ENCODE results near the gene MS4A13. TPM values are rescaled to one million over a fixed set of nuclear protein-coding genes. Genes with fewer than 3 reads are reported as not detected.

MS4A13 gene
- total and polyA plus RNA-seq, 2 of the 8 experiments (the other 6 are each of a cell fraction or from before 2014, with no cell fraction given) = not detected

DNA sequence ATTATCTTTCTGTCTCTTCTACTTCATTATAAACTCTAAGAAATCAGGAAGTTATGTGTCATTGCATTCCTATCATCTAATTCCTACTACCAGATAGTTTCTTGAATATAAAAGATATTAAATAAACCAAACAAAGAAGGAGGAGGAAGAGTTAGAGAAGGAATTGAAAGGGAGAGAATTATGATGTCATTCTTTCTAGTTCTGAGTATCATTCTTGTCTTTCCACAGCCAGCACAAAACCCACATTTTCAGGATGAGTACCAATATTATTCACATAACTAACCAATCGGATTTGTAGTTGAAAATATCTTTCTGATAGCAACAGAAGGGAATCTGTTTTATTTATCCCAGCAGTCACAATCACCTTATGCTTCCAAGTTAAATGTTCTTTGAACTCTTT lies 13.3 kb downstream of the MS4A13 start:
- Histone ChIP-seq H3K79me2 (ENCODE audit: control insufficient read depth in 1 of 2, insufficient read depth in 2 of 2, low read length in 2 of 2) (no peaks in the 10 kb centered on the region), H4K8ac (ENCODE audit: extremely low read depth, insufficient read depth, low read length) (no peak overlapping the region), H4K5ac (ENCODE audit: insufficient read length, low read depth, low read length) (no peak overlapping the region), H3K9ac (replicated peaks in 1 of 4; ENCODE audit: extremely low read depth in 1 of 4, low read depth in 3 of 4, low read length in 3 of 4) (no peak overlapping the region), H3K18ac (ENCODE audit: extremely low read depth, low read length) (no peak overlapping the region), H2BK5ac (ENCODE audit: low read depth, low read length) (no peak overlapping the region), H3K27ac (ENCODE audit: low read depth, low read length) (no peak overlapping the region), H3K27me3 (replicated peaks in 1 of 4; ENCODE audit: control insufficient read depth in 3 of 4, extremely low read depth in 1 of 4, insufficient read depth in 3 of 4, low read length in 3 of 4) (no peaks in the 10 kb centered on the region), H3K14ac (ENCODE audit: insufficient read length) (no peak overlapping the region), H3K9me3 (ENCODE audit: insufficient read depth in 2 of 2, low read depth in 1 of 2, low read length in 1 of 2) (peaks cover 10 to 15% of the 10 kb centered on the region in 2 experiments; a peak in 2 of 4 replicates), H2BK12ac (ENCODE audit: low read depth, low read length) (no peak overlapping the region), H3K36me3 (ENCODE audit: control insufficient read depth in 2 of 4, insufficient read depth in 4 of 4, low read length in 3 of 4) (no peaks in the 10 kb centered on the region; a peak in 1 of 8 replicates), H2BK120ac (replicated peaks; ENCODE audit: low read depth, low read length) (no peak overlapping the region), H2AFZ (ENCODE audit: low read length) (no peak overlapping the region), H3K4me3 (ENCODE audit: extremely low read depth in 1 of 4, insufficient read depth in 2 of 4, low read depth in 3 of 4, low read length in 4 of 4) (no peak overlapping the region), H4K91ac (replicated peaks; ENCODE audit: insufficient read length, low read length) (no peak overlapping the region), H2BK15ac (ENCODE audit: low read length) (no peak overlapping the region), H2AK5ac (ENCODE audit: low read depth, low read length) (no peak overlapping the region), H3K4ac (replicated peaks; ENCODE audit: insufficient read length, low read depth, low read length) (no peak overlapping the region), H4K20me1 (replicated peaks in 1 of 2; ENCODE audit: control insufficient read depth in 1 of 2, insufficient read depth in 2 of 2, low read length in 2 of 2) (no peaks in the 10 kb centered on the region), H3K23ac (ENCODE audit: insufficient read length) (no peak overlapping the region), H3K79me1 (ENCODE audit: low read depth, low read length) (no peaks in the 10 kb centered on the region), H3K4me2 (ENCODE audit: insufficient read depth in 1 of 2, low read depth in 2 of 2, low read length in 2 of 2) (no peak overlapping the region), H3K23me2 (ENCODE audit: low read depth, low read length) (no peaks in the 10 kb centered on the region), H2BK20ac (ENCODE audit: low read length) (no peak overlapping the region), H3K56ac (replicated peaks; ENCODE audit: insufficient read length, low read depth, low read length) (no peak overlapping the region), H3K4me1 (replicated peaks in 1 of 4; ENCODE audit: control insufficient read depth in 3 of 4, insufficient read depth in 4 of 4, low read length in 3 of 4) (0 out of 7 replicates have a peak, but pooled peaks cover 0 to 2% (median 0%) of the 10 kb centered on the region in 4 experiments)
- TF ChIP-seq ASH2L (IDR thresholded peaks at IDR 0.05; ENCODE audit: low read length) (no peak), TEAD4 (IDR thresholded peaks at IDR 0.05; ENCODE audit: low read depth, low read length) (no peak), RXRA (IDR thresholded peaks at IDR 0.05; ENCODE audit: insufficient read depth, low read depth, low read length) (no peak), SIRT6 (IDR thresholded peaks at IDR 0.05; ENCODE audit: low read length) (no peak), EP300 (IDR thresholded peaks at IDR 0.05; ENCODE audit: borderline replicate concordance in 1 of 2, low read depth in 2 of 2, low read length in 2 of 2) (no peak), JUN (IDR thresholded peaks at IDR 0.05; ENCODE audit: low read depth, low read length) (no peak), SP1 (IDR thresholded peaks at IDR 0.05; ENCODE audit: low read depth, low read length) (no peak), BCL11A (IDR thresholded peaks at IDR 0.05; ENCODE audit: low read depth in 2 of 2, low read length in 2 of 2) (no peak), MAFK (IDR thresholded peaks at IDR 0.05; ENCODE audit: low read depth, low read length) (no peak)
- FAIRE-seq (no peak), DNase-seq (ENCODE audit: low read depth in 1 of 2, low spot score in 2 of 2) (no peak)
- ChIA-PET POLR2A (ENCODE audit: partially characterized antibody) (no interaction called here), CTCF (ENCODE audit: partially characterized antibody) (interaction anchor here (1.2 to 2.0 kb wide), 4 partner anchors 32 to 165 kb away, joined by 3 to 6 read pairs (median 4); no protein-coding TSS in a partner anchor)
- WGBS, 2 experiments (ENCODE audit: extremely low coverage in 1 of 2, insufficient coverage in 1 of 2, insufficient read length in 1 of 2, insufficient replicate concordance in 2 of 2, low coverage in 1 of 2, low lambda C conversion rate in 2 of 2, missing lambda C conversion rate in 1 of 2) = 85% methylated on average over 1 of the region's 1 CpG; no CpG with 5 or more reads in 1 of the 2 experiments

All from H1 (cell line).